Heart left ventricle (tissue), 16 donors: ENCODE data around the gene ASB6. TPM values are rescaled to one million over a fixed set of nuclear protein-coding genes. Genes with fewer than 3 reads are reported as not detected.
"Not testable (repeated sequence)": the region's sequence is repeated elsewhere in the genome, so short reads cannot be mapped to it uniquely, and the experiment has no call there.

Experiments used
- ATAC-seq, 4 donors: fragments of 200-7000 bp; cut with Tn5 transposase; one replicate each; pipeline ENCODE4 v1.9.1; 2020 to 2022; ENCODE audit warnings: moderate library complexity in 4 of 4, mild to moderate bottlenecking in 3 of 4, moderate number of reproducible peaks in 1 of 4
- DNase-seq, 5 donors: peaks; one replicate each; pipeline ENCODE4 v3.0.0-alpha.2; 2020
- H3K27ac ChIP-seq, 12 donors: fragments of 200-600 bp; sonication (generic) in 4 of 12; one replicate each; pipeline versions ENCODE4 v1.5.0 to v1.8.0; 2016 to 2022; ENCODE audit warnings: mild to moderate bottlenecking in 2 of 12
- H3K27me3 ChIP-seq, 9 donors: fragments of 200-600 bp; sonication (generic) in 2 of 9; one replicate each; pipeline versions ENCODE4 v1.5.1 to v1.8.0; 2016 to 2022; ENCODE audit warnings: mild to moderate bottlenecking in 3 of 9
- H3K36me3 ChIP-seq, 9 donors: fragments of 200-600 bp; sonication (generic) in 2 of 9; one replicate each; pipeline versions ENCODE4 v1.5.0 to v1.8.0; 2018 to 2022; ENCODE audit warnings: mild to moderate bottlenecking in 2 of 9
- H3K4me1 ChIP-seq, 12 donors: fragments of 200-600 bp; sonication (generic) in 4 of 12; one replicate each; pipeline versions ENCODE4 v1.5.0 to v1.8.0; 2016 to 2022; ENCODE audit warnings: mild to moderate bottlenecking in 3 of 12
- H3K4me3 ChIP-seq, 12 donors: fragments of 200-600 bp; sonication (generic) in 4 of 12; one replicate each; pipeline versions ENCODE4 v1.5.0 to v1.8.0; 2017 to 2022; ENCODE audit warnings: mild to moderate bottlenecking in 9 of 12, moderate library complexity in 4 of 12
- H3K9me3 ChIP-seq, 12 donors: fragments of 200-600 bp; sonication (generic) in 4 of 12; one replicate each; pipeline versions ENCODE4 v1.5.0 to v1.8.0; 2016 to 2022; ENCODE audit warnings: mild to moderate bottlenecking in 1 of 12
- POLR2A ChIP-seq, 2 donors: fragments of 450-650 bp; IDR thresholded peaks; one replicate each; pipeline ENCODE4 v1.6.1; 2017; ENCODE audit warnings: antibody characterized with exemption in 2 of 2, mild to moderate bottlenecking in 2 of 2, moderate library complexity in 2 of 2
- WGBS, 4 donors: extraction: QIAGEN DNeasy Blood & Tissue Kit in 2 of 4; methylation state at CpG; one replicate each; pipeline versions ENCODE4 v1.1.5 to v1.1.7; 2013 to 2018; 5-methylcytosine and 5-hydroxymethylcytosine counted together
- intact Hi-C, 10 donors: fragments of 100-400 bp; cut with DNase I; formaldehyde crosslinking; loops; one replicate each; pipeline versions ENCODE4 v1.11.1 to v1.14.2; 2022
- polyA plus RNA-seq, 2 donors: library from polyadenylated mRNA; stranded (reverse); fragments of 200-250 nt; gene quantifications; one replicate each; pipeline ENCODE4 v1.2.3, GENCODE V29; 2013
- total RNA-seq, 9 donors: library from RNA; depleted of rRNA in 2 of 9; stranded (reverse); fragments of >200 nt in 2 of 9; fragmentation: NEBNext Ultra II Directional in 3 of 9; extraction: Animal tissue kit (Norgen Biotek cat#: 25700) in 3 of 9; gene quantifications; one replicate each; pipeline versions ENCODE4 v1.1.0 to v1.2.4, GENCODE V29; 2016 to 2023
- TF ChIP-seq, protein P1 (sequence below), 12 donors: fragments of 200-600 bp; sonication (generic) in 4 of 12; IDR thresholded peaks; one replicate each; pipeline versions ENCODE4 v1.5.0 to v1.8.0; 2018 to 2022; ENCODE audit warnings: antibody characterized with exemption in 12 of 12, mild to moderate bottlenecking in 5 of 12
- donor health status: ischemic (EF 13 %, LVEDD 7.1; RV severe dilation, severe dysfunction).
- donor health status: healthy with polysubstance abuse.
- donor health status: DM: no; HTN: yes; CAD: no.
- donor health status: DM: no; HTN: no; CAD: no.
- donor health status: ischemic (EF 25% LVEDD 6.9; RV normal size, moderate dysfunction).
- donor health status: ischemic (EF 25% LVEDD 5.7; RV mildly dilated, moderate dysfunction).
- donor health status: healthy.
- donor health status: DM: yes; HTN: yes; CAD: no.
- donor health status: ischemic (EF 35%, LVEDD 5.7; RV mildly dilated, moderate dysfunction).
- donor health status: nonischemic (EF 11% LVEDD 7.7; RV severe dilation, severe dysfunction).
- donor health status: DM: yes; HTN: yes; CAD: no.
- donor health status: PGD.
- donor health status: ischemic (EF 29% LVEDD 5.4; RV normal size, mild dysfunction).
- donor health status: nonischemic (EF 23%, LVEDD 6.1; RV moderate dilation, normal function).

ASB6 gene
- total and polyA plus RNA-seq, 11 donors: 7.5 to 22.5 (median 10.3) TPM

DNA sequence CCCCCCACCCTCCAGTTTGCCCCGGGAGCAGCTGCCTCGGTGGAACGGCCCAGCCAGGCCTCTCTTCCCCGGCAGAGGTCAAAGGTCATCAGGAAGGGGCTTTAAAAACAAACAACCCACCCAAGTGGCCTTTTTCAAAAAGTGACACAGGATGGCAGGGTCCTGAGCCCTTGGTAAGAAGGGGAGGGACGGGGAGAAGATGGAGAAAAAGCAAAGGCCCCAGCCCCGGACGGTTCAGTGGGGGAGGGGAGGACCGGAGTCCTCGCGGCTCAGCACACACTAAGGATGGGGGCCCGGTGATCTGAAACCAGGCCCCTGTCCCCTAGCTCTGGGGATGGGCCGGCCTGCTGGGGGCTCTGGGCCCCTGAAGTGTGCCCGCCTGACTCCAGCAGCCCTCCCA is 24.6 kb upstream of the ASB6 start:
- Histone ChIP-seq H3K27ac (no peak overlapping the region), H3K4me1 (peaks cover 0 to 19% (median 1%) of the 10 kb centered on the region in 12 donors), H3K27me3 (peaks cover 3 to 39% (median 16%) of the 10 kb centered on the region in 9 donors), H3K9me3 (no peaks in the 10 kb centered on the region), H3K36me3 (no peaks in the 10 kb centered on the region), H3K4me3 (peak overlapping the region in 9 of 12 donors; percentile 14 to 56 (median 45))
- DNase-seq: no peak
- intact Hi-C loops: no loop called here
- 19 to 46% (median 37%) methylated on average over 5 to 13 of the region's 13 CpGs for WGBS, 4 donors
- no peak for ATAC-seq
- TF ChIP-seq, protein P1, sequence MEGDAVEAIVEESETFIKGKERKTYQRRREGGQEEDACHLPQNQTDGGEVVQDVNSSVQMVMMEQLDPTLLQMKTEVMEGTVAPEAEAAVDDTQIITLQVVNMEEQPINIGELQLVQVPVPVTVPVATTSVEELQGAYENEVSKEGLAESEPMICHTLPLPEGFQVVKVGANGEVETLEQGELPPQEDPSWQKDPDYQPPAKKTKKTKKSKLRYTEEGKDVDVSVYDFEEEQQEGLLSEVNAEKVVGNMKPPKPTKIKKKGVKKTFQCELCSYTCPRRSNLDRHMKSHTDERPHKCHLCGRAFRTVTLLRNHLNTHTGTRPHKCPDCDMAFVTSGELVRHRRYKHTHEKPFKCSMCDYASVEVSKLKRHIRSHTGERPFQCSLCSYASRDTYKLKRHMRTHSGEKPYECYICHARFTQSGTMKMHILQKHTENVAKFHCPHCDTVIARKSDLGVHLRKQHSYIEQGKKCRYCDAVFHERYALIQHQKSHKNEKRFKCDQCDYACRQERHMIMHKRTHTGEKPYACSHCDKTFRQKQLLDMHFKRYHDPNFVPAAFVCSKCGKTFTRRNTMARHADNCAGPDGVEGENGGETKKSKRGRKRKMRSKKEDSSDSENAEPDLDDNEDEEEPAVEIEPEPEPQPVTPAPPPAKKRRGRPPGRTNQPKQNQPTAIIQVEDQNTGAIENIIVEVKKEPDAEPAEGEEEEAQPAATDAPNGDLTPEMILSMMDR (IDR thresholded peaks at IDR 0.05): no peak
- no peak for TF ChIP-seq POLR2A (IDR thresholded peaks at IDR 0.05)

DNA sequence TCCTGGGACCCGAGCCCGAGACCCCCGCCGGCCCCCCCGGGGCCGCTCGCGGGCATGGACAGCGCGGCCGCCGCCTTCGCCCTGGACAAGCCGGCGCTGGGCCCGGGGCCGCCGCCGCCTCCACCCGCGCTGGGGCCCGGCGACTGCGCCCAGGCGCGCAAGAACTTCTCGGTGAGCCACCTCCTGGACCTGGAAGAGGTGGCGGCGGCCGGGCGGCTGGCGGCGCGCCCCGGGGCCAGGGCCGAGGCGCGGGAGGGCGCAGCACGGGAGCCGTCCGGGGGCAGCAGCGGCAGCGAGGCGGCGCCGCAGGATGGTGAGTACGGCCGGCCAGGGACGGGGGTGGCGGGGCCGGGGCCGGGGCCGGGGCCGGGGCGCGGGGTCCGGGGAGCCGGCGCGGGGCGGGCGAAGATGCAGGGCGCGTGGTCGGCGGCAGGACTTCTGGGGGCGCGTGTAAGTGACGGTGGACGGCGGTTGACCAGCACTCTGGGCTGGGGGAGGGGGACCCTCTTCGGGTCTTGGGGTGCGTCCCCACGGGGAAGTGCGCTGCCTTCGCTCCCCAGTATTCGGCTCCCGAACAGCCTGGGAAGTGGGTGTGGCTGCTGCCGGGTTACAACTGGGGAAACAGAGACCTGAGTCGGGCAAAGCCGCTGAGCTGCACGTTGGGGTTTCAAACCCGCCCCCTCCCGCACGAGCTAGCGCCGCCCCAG is 24.0 kb upstream of the ASB6 start:
- Histone ChIP-seq H3K4me3 (peak overlapping the region in 9 of 12 donors; percentile 35 to 56 (median 48)), H3K27me3 (peaks cover 3 to 39% (median 16%) of the 10 kb centered on the region in 9 donors), H3K27ac (no peak overlapping the region), H3K9me3 (no peaks in the 10 kb centered on the region), H3K36me3 (no peaks in the 10 kb centered on the region), H3K4me1 (peaks cover 0 to 19% (median 1%) of the 10 kb centered on the region in 12 donors)
- ATAC-seq (no peak), DNase-seq (no peak)
- intact Hi-C loops: no loop called here
- WGBS, 4 donors: 4 to 10% (median 6%) methylated on average over 3 to 88 of the region's 88 CpGs
- no peak for TF ChIP-seq POLR2A (IDR thresholded peaks at IDR 0.05)
- TF ChIP-seq, protein P1 (IDR thresholded peaks at IDR 0.05): no peak

DNA sequence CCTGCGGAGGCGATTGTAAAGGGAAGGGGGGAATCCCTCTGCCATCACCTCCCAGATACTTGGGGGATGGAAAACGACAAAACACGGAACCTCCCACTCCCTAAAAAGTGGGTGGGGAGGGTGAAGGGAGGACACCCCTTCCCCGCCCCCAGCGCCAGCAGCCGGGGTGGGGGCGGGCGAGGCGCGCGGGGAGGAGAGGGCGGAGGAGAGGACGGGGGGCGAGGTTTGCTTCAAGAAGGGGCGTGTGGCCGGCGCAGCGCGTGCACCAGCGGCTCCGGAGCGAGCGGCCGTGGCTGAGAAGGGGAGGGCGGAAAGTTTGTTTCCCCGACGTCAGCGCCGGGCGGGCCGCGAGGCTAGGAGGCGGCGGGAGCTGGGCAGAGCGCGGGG is 23.4 kb upstream of the ASB6 start, which contains the start of gene PRRX2:
PRRX2 (plus strand) TSS at position 259 of the 387 bp plus-strand sequence. CDS start 221 bp downstream, outside the sequence.
- TF ChIP-seq POLR2A (IDR thresholded peaks at IDR 0.05): no peak
- TF ChIP-seq, protein P1 (IDR thresholded peaks at IDR 0.05): no peak
- Histone ChIP-seq H3K4me1 (peaks cover 0 to 19% (median 1%) of the 10 kb centered on the region in 12 donors), H3K27me3 (peaks cover 3 to 39% (median 16%) of the 10 kb centered on the region in 9 donors), H3K9me3 (no peaks in the 10 kb centered on the region), H3K4me3 (peak within 1 kb of the TSS in 11 of 12 donors; percentile 16 to 56 (median 45)), H3K36me3 (no peaks in the 10 kb centered on the region), H3K27ac (no peak within 1 kb of the TSS)
- intact Hi-C loops: no loop called here
- ATAC-seq: peak in 3 of 4 donors; percentile 27 to 73 (median 43)
- peak in 3 of 5 donors; percentile 27 to 41 (median 39) for DNase-seq
- 0% methylated on average over 27 to 37 of the region's 37 CpGs for WGBS, 4 donors

DNA sequence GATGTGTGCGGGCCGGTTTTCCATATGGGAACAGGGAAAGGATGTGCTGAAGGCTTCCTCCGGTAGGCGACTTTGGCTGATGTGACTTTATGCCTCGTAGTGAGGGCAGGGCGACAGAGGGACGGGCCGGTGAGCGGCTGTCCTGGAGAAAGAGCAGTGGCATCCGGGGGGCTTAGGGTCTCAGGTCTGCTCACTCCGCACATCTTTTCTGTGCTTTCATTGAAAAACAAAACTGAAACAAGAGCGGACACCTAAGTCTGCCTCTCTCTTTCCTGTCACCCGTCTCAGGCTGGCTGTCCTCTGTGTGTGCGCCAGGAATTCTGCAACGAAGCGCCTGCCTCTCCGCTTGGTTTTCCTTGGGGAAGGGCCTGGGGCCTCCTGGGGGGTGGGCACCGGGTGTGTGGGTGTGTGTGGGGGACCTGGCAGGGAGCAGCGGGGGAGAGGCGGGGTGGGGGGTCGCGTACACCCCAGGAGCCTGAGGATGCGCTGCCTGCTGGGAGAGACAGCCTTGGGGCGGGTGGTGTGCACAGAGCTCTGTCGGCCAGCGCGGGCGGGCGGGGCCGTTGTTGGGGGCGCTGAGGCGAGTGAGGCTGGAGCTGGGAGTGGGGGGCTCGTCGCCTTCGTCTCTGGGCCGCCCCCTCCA is 22.9 kb upstream of the ASB6 start:
- Histone ChIP-seq H3K27me3 (peaks cover 3 to 39% (median 16%) of the 10 kb centered on the region in 9 donors), H3K27ac (no peak overlapping the region), H3K4me3 (peak overlapping the region in 11 of 12 donors; percentile 16 to 56 (median 45)), H3K4me1 (peaks cover 0 to 19% (median 1%) of the 10 kb centered on the region in 12 donors), H3K9me3 (no peaks in the 10 kb centered on the region), H3K36me3 (no peaks in the 10 kb centered on the region)
- TF ChIP-seq POLR2A (IDR thresholded peaks at IDR 0.05): no peak
- TF ChIP-seq, protein P1 (IDR thresholded peaks at IDR 0.05): no peak
- no peak for DNase-seq
- 6 to 8% (median 7%) methylated on average over 31 to 36 of the region's 36 CpGs for WGBS, 4 donors
- intact Hi-C loops: no loop called here
- ATAC-seq: peak in 3 of 4 donors; percentile 36 to 52 (median 44)

DNA sequence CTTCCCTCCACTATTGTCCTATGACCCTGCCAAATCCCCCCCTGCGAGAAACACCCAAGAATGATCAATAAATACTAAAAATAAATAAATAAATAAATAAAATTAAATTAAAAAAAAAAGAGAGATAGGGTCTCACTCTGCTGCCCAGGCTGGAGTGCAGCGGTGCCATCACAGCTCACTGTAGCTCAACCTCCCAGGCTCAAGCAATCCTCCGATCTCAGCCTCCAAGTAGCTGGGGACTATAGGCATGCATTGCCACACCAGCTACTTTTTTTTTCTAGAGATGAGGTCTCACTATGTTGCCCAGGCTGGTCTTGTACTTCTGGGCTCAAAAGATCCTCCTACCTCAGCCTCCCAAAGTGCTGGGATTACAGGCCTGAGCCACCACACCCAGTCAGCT is 20.3 kb upstream of the ASB6 start:
- H3K36me3 ChIP-seq, ATAC-seq, intact Hi-C loops, DNase-seq, H3K27ac ChIP-seq, H3K4me3 ChIP-seq, H3K9me3 ChIP-seq: not testable (repeated sequence)
- Histone ChIP-seq H3K4me1 (peaks cover 0 to 19% (median 1%) of the 10 kb centered on the region in 12 donors), H3K27me3 (peaks cover 3 to 36% (median 16%) of the 10 kb centered on the region in 9 donors)
- WGBS, 4 donors: 63 to 73% (median 70%) methylated on average over 3 of the region's 3 CpGs
